ENCODE results near the gene MRPL49. TPM values are rescaled to one million over a fixed set of nuclear protein-coding genes. Genes with fewer than 3 reads are reported as not detected.
A peak's percentile ranks its signal among the peaks of the same experiment; 100 is the strongest.

The MRPL49 gene
- total RNA-seq, 1 experiment from 2014 or later: 73.4 TPM

GRCh38 chr11:65134240-65134951, 12.3 kb downstream of the MRPL49 start, which contains the start of gene SYVN1:
Gene SYVN1 (minus strand): TSS chr11:65134519. CDS start chr11:65133601, 918 bp downstream.
- no peak for TF ChIP-seq CTCF (conservative IDR thresholded peaks at IDR 0.05)
- peak within 1 kb of the TSS; percentile 74 for H4K5ac ChIP-seq (ENCODE audit: insufficient read length, low read depth, low read length)
- H3K79me2 ChIP-seq (ENCODE audit: insufficient read depth, low read length): no peaks in the 10 kb centered on the region
- no peak within 1 kb of the TSS for H2AK5ac ChIP-seq (ENCODE audit: insufficient read length, low read length)
- peak within 1 kb of the TSS; percentile 93 to 95 for H3K4me3 Mint-ChIP-seq
- H3K36me3 Mint-ChIP-seq (ENCODE audit: insufficient read depth in 1 of 3, low read depth in 3 of 3): peaks cover 5 to 31% (median 26%) of the 10 kb centered on the region in 3 experiments; a peak in 6 of 7 replicates
- peak within 1 kb of the TSS; percentile 58 for H3K4me2 ChIP-seq (ENCODE audit: insufficient read depth, insufficient read length, low read length)
- no peak within 1 kb of the TSS for H2BK15ac ChIP-seq (ENCODE audit: low read depth, low read length)
- H3K27me3 ChIP-seq (ENCODE audit: insufficient read depth, low read length): no peaks in the 10 kb centered on the region
- H3K23ac ChIP-seq (ENCODE audit: insufficient read length, low read depth, low read length): no peak within 1 kb of the TSS
- no peak within 1 kb of the TSS for H2BK120ac ChIP-seq (ENCODE audit: low read depth, low read length, poor library complexity, severe bottlenecking)
- H3K9me3 Mint-ChIP-seq: no peaks in the 10 kb centered on the region; a peak in 1 of 5 replicates
- peak within 1 kb of the TSS; percentile 100 for H3K27ac Mint-ChIP-seq
- peaks cover 2% of the 10 kb centered on the region; the same call in 1 of the 2 replicates for H3K27me3 Mint-ChIP-seq (ENCODE audit: low read depth)
- peak within 1 kb of the TSS; percentile 94 for H3K14ac ChIP-seq (ENCODE audit: insufficient read depth, low read length)
- H2BK20ac ChIP-seq (ENCODE audit: low read depth, low read length, poor library complexity, severe bottlenecking): no peak within 1 kb of the TSS
- H3T11ph ChIP-seq (ENCODE audit: low read length): no peak within 1 kb of the TSS
- no peaks in the 10 kb centered on the region for H3K79me1 ChIP-seq (ENCODE audit: insufficient read depth, low read depth, low read length, poor library complexity, severe bottlenecking)
- peak within 1 kb of the TSS; percentile 77 for H2BK5ac ChIP-seq (ENCODE audit: insufficient read length, low read length)
- peak; percentile 83 for DNase-seq
- peak within 1 kb of the TSS; percentile 58 for H2BK12ac ChIP-seq (ENCODE audit: insufficient read length, low read depth, low read length)
- peak within 1 kb of the TSS; percentile 62 for H4K8ac ChIP-seq (replicated peaks; ENCODE audit: insufficient read length, low read depth, low read length)
- peak within 1 kb of the TSS; percentile 71 for H3K27ac ChIP-seq (ENCODE audit: insufficient read length, low read depth, low read length)
- H2AFZ ChIP-seq (ENCODE audit: low read length): no peak within 1 kb of the TSS
- H4K20me1 ChIP-seq (ENCODE audit: control insufficient read depth, insufficient read depth, insufficient read length): no peaks in the 10 kb centered on the region
- H3K4me1 ChIP-seq (ENCODE audit: insufficient read depth, low read length): no peaks in the 10 kb centered on the region
- H3K4ac ChIP-seq (ENCODE audit: low read depth, low read length): no peak within 1 kb of the TSS
- peak within 1 kb of the TSS; percentile 28 for H3K56ac ChIP-seq (ENCODE audit: insufficient read length, low read depth, low read length)
- H3K9ac ChIP-seq (ENCODE audit: extremely low read depth, insufficient read length, low read length): peak within 1 kb of the TSS; percentile 96
- H3K9me3 ChIP-seq (ENCODE audit: control insufficient read depth, low read depth, low read length): no peaks in the 10 kb centered on the region
- H3K18ac ChIP-seq (ENCODE audit: insufficient read length, low read depth, low read length): peak within 1 kb of the TSS; percentile 98
- no CpG with 5 or more reads among the region's 60 CpGs for WGBS (ENCODE audit: extremely low coverage, insufficient read length, low lambda C conversion rate)
- peaks cover 14% of the 10 kb centered on the region for H3K23me2 ChIP-seq (ENCODE audit: insufficient read length, low read depth, low read length, poor library complexity, severe bottlenecking)
- H4K91ac ChIP-seq (ENCODE audit: insufficient read length, low read depth, low read length): no peak within 1 kb of the TSS
- peaks cover 19 to 23% of the 10 kb centered on the region in 2 experiments for H3K4me1 Mint-ChIP-seq
